HG03135 (cell line): ENCODE data around the gene KDM4F.

Source experiments
- ATAC-seq: cut with Tn5 transposase; IDR thresholded peaks from one replicate; pipeline ENCODE4 v1.9.1; 2021; ENCODE audit warnings: mild to moderate bottlenecking, moderate library complexity; ENCODE audit not compliant: unreplicated experiment

The KDM4F gene

DNA sequence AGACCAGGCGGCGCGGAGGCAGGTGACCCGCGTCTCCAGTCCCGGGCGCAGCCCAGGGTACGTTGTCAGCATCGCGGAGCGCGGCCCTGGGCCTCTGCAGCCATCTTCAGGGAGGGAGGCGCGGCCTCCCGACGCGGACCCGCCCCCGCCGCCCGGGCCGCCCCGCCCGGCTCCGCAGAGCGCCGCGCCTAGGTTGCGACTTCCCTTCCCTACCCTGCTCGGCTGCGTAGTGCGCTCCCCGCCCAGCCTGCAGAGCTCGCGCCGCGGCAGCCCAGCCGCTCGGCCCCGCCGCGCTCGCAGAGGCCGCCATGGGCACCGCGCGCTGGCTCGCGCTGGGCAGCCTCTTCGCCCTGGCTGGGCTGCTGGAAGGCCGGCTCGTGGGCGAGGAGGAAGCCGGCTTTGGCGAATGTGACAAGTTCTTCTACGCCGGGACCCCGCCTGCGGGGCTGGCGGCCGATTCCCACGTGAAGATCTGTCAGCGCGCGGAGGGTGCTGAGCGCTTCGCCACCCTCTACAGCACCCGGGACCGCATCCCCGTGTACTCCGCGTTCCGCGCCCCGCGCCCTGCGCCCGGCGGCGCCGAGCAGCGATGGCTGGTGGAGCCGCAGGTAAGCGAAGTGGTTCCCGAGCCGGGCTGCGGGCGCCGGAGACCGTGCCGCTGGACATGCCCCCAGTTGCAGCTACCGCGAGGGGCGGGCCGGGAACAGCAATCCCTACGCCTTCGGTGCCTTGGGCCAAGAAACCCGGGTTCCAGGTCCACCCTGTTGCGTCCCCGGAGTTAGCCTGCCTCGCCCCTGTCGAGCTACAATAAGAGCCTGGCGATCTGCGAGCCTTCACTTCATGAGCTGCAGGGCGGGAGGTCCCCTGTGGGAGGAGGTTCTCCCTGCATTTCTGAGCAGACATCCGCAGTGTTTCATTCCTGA is 40.7 kb downstream of the KDM4F start, which contains the start of gene ENDOD1:
Gene ENDOD1 (plus strand): TSS at position 227 of the 923 bp plus-strand sequence. CDS start 82 bp downstream, at position 309.
- peak; percentile 84 for ATAC-seq

DNA sequence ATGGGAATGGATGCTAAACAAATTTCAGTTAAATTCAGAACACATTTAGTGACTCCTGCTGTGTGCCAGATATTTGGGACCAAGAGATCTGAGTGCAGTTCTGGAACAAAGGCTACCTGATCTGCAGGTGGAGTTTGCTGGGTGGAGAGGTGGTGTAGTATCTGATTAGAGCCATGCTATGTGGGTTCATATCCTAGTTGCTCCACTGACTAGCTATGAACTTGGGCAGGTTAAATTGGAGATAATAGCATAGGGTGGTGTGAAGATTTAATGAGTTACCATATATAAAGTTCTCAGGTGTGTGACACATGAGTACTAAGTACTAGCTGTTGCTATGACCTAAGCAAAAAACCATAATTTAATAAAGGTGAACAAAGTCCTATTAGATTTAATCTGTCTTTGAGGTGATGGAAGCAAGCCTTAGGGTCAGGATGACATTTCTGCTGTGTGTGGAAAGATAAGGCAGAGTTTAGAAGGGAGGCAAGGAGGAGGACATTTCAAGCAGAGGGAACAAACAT is 42.5 kb downstream of the KDM4F start:
- ATAC-seq: no peak

GRCh38 chr11:95092549-95093324 is 43.5 kb downstream of the KDM4F start:
- no peak for ATAC-seq

- no peak for ATAC-seq
These were observed 44.3 kb downstream of the KDM4F start for GRCh38 chr11:95093548-95093947.

- ATAC-seq: peak; percentile 77
These were observed 46.8 kb downstream of the KDM4F start for GRCh38 chr11:95095858-95096587.

- no peak for ATAC-seq
These were observed 48.0 kb downstream of the KDM4F start for GRCh38 chr11:95097209-95097608.

GRCh38 chr11:95098826-95099225 is 49.6 kb downstream of the KDM4F start:
- no peak for ATAC-seq

GRCh38 chr11:95100191-95100648 is 51.0 kb downstream of the KDM4F start:
- no peak for ATAC-seq
